NCI-H748 (cell line): ENCODE results near the gene COPS9.

ENCODE experiments used
- DNase-seq: peaks from one replicate; lab custom pipeline; 2025; ENCODE audit not compliant: unreplicated experiment; lab: John Stamatoyannopoulos, UW

The COPS9 gene

GRCh38 chr2:240121675-240122074 is 14.4 kb downstream of the COPS9 start:
- DNase-seq, result no peak

GRCh38 chr2:240121190-240121589 is 14.9 kb downstream of the COPS9 start:
- DNase-seq, result no peak

DNA sequence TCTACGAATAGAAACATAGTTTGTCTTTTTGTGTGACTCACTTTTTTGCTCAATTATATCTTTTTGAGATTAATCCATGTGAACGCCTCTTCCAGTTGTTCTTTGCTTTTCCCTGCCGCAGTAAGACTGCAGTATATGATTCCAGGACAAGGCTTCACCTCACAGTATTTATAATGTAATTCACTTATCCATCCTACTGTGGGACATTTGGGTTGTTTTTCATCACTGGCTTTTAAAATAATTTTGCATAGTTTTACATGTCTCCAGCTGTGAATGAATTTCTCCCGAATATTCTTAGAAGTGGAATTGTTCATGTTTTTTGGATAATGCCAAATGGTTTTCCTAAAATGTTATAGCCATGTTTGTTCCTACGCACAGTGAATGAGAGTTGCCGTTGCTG is 21.9 kb downstream of the COPS9 start:
- DNase-seq, result no peak

DNA sequence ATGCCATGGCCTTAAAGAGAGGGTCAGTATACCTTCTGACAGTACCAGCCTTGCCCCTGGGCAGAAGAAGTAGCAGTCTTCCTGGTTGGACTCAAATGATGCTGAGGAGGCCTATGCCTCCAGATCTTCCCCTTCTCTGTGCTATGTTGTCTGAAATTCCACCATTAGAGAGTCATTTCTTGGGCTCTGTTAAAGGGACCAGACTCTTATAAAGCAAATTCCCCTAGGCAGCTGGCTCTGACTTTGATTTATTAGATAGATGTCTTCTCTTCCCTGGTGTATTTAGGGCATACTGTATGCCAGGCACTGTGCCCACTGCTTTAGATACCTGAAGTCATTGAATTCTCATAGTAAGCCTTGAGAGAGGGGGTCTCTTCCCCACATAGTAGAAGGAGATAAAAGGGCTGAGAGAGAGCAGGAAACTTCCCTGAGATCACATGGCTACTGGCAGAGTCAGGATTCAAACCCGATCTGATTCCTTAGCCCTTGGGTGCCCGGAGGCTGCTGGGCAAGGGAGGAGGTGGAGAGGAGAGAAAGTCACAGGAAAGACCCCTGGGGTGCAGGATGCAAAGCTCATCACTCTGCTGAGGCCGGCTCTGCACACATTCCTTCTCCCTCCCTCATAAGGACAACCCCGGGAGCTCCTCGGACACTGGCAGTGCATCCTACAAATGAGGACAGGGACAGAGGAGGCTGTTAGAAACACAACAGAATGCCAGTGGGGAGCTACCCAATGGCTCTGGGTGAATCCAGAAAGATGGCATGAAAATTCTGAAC is 23.0 kb downstream of the COPS9 start:
- DNase-seq, result no peak

DNA sequence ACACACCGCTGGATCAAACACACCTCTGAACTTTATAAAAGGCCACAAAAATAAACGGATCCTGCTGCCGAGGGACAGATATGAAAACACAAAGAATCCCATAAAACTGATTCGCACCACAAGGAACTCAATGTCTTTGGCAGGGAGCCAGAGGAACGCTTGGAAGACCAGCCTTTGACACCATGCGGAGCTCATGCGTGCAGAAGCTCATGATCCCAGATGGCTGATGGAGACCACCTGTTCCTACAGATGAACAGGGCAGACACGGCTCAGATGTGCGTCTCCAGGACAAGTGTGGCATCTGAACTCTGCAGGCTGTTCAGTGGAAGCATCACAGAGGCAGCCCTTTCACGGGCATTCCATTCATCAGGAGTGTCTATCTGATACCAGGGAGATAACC is 24.9 kb downstream of the COPS9 start:
- peak; percentile 39 for DNase-seq

DNA sequence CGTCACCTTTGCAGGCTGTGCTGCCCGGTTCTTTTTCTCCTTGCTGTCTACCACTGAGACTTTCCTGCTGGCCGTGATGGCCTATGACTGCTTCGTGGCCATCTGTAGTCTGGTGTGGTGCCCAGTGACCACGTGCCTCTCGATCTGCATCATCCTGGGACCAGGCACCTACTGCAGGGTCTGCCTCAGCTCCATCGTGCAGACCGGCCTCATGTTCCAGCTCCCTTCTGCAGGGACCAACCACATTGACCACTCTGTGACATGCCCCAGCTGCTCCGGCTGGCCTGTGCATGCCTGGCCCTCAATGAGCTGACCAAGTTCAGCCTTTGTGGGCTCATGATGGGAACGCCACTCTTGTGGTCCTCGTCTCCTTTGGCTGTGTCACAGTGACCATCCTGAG is 26.7 kb downstream of the COPS9 start:
- DNase-seq, result no peak

GRCh38 chr2:240107477-240107796 is 28.7 kb downstream of the COPS9 start:
- no peak for DNase-seq

GRCh38 chr2:240106765-240107476 is 29.2 kb downstream of the COPS9 start:
- DNase-seq, result no peak

- no peak for DNase-seq
Measured at GRCh38 chr2:240105982-240106381, 30.1 kb downstream of the COPS9 start.

DNA sequence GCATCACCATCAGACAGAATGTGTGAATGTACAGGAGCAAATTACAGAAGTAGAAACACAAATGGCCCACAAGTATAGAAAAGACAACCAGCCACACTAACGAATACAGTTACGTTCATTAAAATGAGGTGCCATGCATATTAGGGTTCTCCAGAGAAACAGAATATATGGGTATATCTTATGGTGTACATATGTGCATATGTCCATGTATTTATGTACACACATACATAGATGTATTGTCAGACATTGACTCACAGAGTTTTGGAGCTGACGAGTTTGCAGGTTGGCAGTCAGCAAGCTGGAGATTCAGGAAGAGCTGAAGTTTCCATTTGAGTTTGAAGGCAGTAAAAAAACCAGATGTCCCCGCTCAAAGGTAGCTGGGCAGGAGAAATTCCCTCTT is 33.0 kb downstream of the COPS9 start:
- no peak for DNase-seq

GRCh38 chr2:240098349-240098748 is 37.8 kb downstream of the COPS9 start:
- DNase-seq, result no peak

DNA sequence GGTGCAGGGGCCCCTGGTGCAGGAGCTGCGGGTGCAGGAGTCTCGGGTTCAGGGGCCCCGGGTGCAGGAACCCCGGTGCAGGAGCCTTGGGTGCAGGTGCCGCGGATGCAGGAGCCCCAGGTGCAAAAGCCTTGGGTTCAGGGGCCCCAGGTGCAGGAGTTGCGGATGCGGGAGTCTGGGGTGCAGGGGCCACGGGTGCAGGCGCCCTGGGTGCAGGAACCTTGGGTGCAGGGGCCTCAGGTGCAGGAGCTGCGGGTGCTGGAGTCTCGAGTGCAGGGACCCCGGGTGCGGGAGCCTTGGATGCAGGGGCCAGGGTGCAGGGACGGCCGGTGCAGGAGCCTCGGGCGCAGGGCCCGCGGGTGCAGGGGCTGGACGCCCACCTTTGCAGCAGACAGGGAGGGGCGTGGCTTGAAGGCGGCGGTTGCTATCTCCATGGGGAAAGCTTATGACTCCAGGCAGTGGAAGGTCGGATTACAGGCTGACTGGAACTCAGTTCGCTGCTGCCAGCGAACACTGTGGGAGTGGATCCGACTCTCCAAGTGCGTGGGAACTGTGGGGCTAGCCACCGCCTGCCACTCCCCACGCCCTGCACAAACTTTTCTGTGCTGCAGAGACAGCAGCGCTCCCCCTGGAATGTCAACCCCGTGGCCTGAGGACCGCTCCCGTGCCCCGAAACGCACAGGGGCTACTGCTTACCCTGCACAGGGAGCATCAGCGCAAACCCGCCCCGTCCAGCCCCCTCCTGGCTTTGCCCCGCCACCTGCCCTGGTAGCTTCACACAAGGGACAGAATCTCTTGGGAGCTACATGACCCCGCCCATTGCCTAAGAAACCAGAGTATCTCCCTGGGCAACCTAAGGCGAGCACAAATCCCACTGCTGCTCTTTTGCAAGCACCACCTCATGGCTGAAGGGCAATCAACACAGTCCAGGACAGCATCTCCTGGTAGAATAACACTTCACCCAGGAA is 40.3 kb downstream of the COPS9 start:
- peak; percentile 54 for DNase-seq

DNA sequence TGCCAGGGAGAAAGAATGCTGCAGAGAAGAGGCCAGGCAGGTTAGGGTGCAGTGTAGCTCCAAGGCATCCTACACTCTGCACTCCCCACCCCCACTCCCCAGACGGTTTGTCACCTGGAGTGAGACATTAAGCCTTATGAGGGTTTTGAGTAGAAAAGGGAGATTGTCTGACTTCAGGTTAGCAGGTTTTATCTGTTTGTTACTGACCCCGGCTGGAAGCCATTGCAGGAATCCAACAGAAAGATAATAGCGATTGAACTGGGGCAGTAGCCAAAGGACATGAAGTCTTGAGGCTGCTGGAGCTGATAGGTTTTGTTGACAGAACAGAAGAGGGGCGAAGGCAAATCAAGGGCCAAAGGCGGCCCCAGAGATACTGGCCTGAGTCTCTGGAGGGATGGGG is 46.8 kb downstream of the COPS9 start:
- no peak for DNase-seq

DNA sequence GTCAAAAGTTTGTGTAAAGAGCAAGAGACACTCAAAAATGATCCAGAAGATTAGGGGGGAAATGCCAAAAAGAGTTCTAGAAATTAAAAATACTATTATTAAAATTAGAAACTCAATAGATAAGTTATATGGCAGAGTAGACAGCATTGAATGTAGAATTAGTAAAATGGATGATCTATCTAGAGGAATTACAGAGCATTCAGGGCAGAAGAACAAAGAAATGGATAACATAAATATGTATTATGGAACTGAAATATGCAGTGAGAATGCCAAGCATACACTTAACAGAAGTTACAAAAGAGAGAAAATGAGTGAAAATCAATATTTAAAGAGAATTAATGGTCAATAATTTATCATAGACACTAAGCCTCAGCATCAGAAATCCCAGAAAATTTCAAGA is 49.5 kb downstream of the COPS9 start:
- no peak for DNase-seq
